HepG2 (cell line): ENCODE measurements around the gene CACNA1D. TPM values are rescaled to one million over a fixed set of nuclear protein-coding genes. Genes with fewer than 3 reads are reported as not detected.
A peak's percentile ranks its signal among the peaks of the same experiment; 100 is the strongest.

Source experiments
- ATAC-seq: fragments of 200-7000 bp; cut with Tn5 transposase; 3 replicates; pipeline ENCODE4 v1.9.1; 2020; ENCODE audit warnings: mild to moderate bottlenecking, moderate library complexity
- BruUV-seq: library from RNA; stranded (reverse); fragments of 400-500 nt; replicated peaks from 2 replicates; lab custom pipeline; 2021; lab: Mats Ljungman, UMichigan
- CTCF ChIA-PET: fragments of 300-600 bp; formaldehyde crosslinking; extraction: SDS; loops from one replicate; lab custom pipeline; 2021; ENCODE audit warnings: low total read pairs, inconsistent platforms, low intra/inter-chr PET ratio; lab: Yijun Ruan, JAX
- POLR2A ChIA-PET: fragments of 350-600 bp; sonication (Branson Sonifier 250); formaldehyde crosslinking; loops from one replicate; lab custom pipeline; 2020; ENCODE audit warnings: antibody characterized with exemption, inconsistent platforms; lab: Yijun Ruan, JAX
- DNase-seq: peaks from one replicate; pipeline ENCODE4 v3.0.0-alpha.2; 2015; ENCODE audit warnings: low spot score
- FAIRE-seq: peaks from 3 replicates; lab custom pipeline; 2011; peaks lifted over from hg19 to GRCh38; lab: Jason Lieb, UNC
- H2AFZ ChIP-seq: one replicate; pipeline ENCODE4 v1.6.1; 2011; ENCODE audit warnings: low read length, inconsistent platforms
- H3K27ac ChIP-seq: fragments of 300-600 bp; 3 replicates; pipeline ENCODE4 v1.8.0; 2011; ENCODE audit warnings: mixed run types, mild to moderate bottlenecking, mixed read lengths, low read length, inconsistent platforms; ENCODE audit not compliant: insufficient read depth; ENCODE audit errors: extremely low read length
- H3K27me3 ChIP-seq, 2 experiments: fragments of 200-600 bp in 1 of 2; 2 replicates in 1 of 2; 3 replicates in 1 of 2; pipeline versions ENCODE4 v1.6.0 to v1.8.0; 2011; ENCODE audit warnings: low read length in 2 of 2, mild to moderate bottlenecking in 2 of 2, moderate library complexity in 2 of 2, inconsistent platforms in 1 of 2; ENCODE audit not compliant: insufficient read depth in 2 of 2, control insufficient read depth in 1 of 2
- H3K36me3 ChIP-seq, 2 experiments: fragments of 200-600 bp in 1 of 2; replicated peaks in 1 of 2; 2 replicates in 1 of 2; 3 replicates in 1 of 2; pipeline versions ENCODE4 v1.5.1 to v1.8.0; 2011; ENCODE audit warnings: low read length in 2 of 2, inconsistent platforms in 1 of 2; ENCODE audit not compliant: insufficient read depth in 2 of 2, control insufficient read depth in 1 of 2
- H3K4me1 ChIP-seq: 2 replicates; pipeline ENCODE4 v1.5.1; 2012; ENCODE audit warnings: low read length, inconsistent platforms; ENCODE audit not compliant: insufficient read depth
- H3K4me2 ChIP-seq: 2 replicates; pipeline ENCODE4 v1.6.0; 2011; ENCODE audit warnings: low read depth, low read length, inconsistent platforms
- H3K4me3 ChIP-seq, 3 experiments: fragments of 200-600 bp in 1 of 3; sonication (generic), shearing (Covaris generic) in 1 of 3; replicated peaks in 1 of 3; 2 replicates each; pipeline ENCODE4 v1.5.1; 2011 to 2016; ENCODE audit warnings: low read length in 3 of 3, inconsistent platforms in 2 of 3, low read depth in 2 of 3, mild to moderate bottlenecking in 2 of 3, control low read depth in 1 of 3, mixed read lengths in 1 of 3; ENCODE audit not compliant: insufficient read depth in 1 of 3
- H3K79me2 ChIP-seq: one replicate; pipeline ENCODE4 v1.6.1; 2011; ENCODE audit warnings: low read length, inconsistent platforms; ENCODE audit not compliant: insufficient read depth
- H3K9ac ChIP-seq: 2 replicates; pipeline ENCODE4 v1.6.0; 2011; ENCODE audit warnings: mild to moderate bottlenecking, low read depth, low read length, inconsistent platforms; ENCODE audit not compliant: insufficient read depth
- H3K9me3 ChIP-seq: 2 replicates; pipeline ENCODE4 v1.5.1; 2012; ENCODE audit warnings: mild to moderate bottlenecking, low read length
- H4K20me1 ChIP-seq: 2 replicates; pipeline ENCODE4 v1.6.0; 2011; ENCODE audit warnings: inconsistent platforms, mild to moderate bottlenecking, low read length, moderate library complexity; ENCODE audit not compliant: insufficient read depth
- ELF1 ChIP-seq: sonication (generic); formaldehyde crosslinking; IDR thresholded peaks from 2 replicates; pipeline ENCODE4 v1.4.0; 2020; ENCODE audit warnings: missing genetic modification reagents
- ELF3 ChIP-seq: IDR thresholded peaks from 2 replicates; pipeline ENCODE4 v1.6.1; 2016; ENCODE audit warnings: missing genetic modification reagents, missing compliant biosample characterization
- KLF12 ChIP-seq: sonication (generic); formaldehyde crosslinking; IDR thresholded peaks from 2 replicates; pipeline ENCODE4 v1.4.0; 2020; ENCODE audit warnings: missing genetic modification reagents, borderline replicate concordance
- POGZ ChIP-seq: sonication (generic); formaldehyde crosslinking; IDR thresholded peaks from 2 replicates; pipeline ENCODE4 v1.4.0; 2020; ENCODE audit warnings: mild to moderate bottlenecking, missing genetic modification reagents
- SRSF9 ChIP-seq: fragments of 200-400 bp; formaldehyde crosslinking; IDR thresholded peaks from 2 replicates; pipeline ENCODE4 v1.6.1; 2018; ENCODE audit warnings: borderline replicate concordance, mild to moderate bottlenecking, low read depth, low read length; ENCODE audit not compliant: insufficient read depth, poor library complexity, severe bottlenecking
- TAF1 ChIP-seq: sonication (generic); formaldehyde crosslinking; IDR thresholded peaks from 2 replicates; pipeline ENCODE4 v1.4.0; 2020; ENCODE audit warnings: missing genetic modification reagents
- ZFX ChIP-seq: sonication (generic); formaldehyde crosslinking; IDR thresholded peaks from 2 replicates; pipeline ENCODE4 v1.4.0; 2020; ENCODE audit warnings: mild to moderate bottlenecking, low read depth, missing genetic modification reagents, moderate library complexity
- ZNF703 ChIP-seq: sonication (generic); formaldehyde crosslinking; IDR thresholded peaks from 2 replicates; pipeline ENCODE4 v1.5.1; 2020; ENCODE audit warnings: missing genetic modification reagents, mild to moderate bottlenecking, moderate library complexity, borderline replicate concordance
- WGBS: methylation state at CpG from one replicate; pipeline ENCODE4 v1.1.6; 2017; ENCODE audit warnings: low lambda C conversion rate; 5-methylcytosine and 5-hydroxymethylcytosine counted together
- in situ Hi-C: cut with HindIII; loops from 2 replicates; pipeline ENCODE4 v1.10.0; 2017; ENCODE audit warnings: low pct_unique_long_range_greater_than_20kb; ENCODE audit not compliant: extremely low pct_ligation_motif_present
- intact Hi-C: fragments of 100-400 bp; cut with micrococcal nuclease; formaldehyde crosslinking; loops from one replicate; pipeline ENCODE4 v1.10.0; 2022; ENCODE audit not compliant: unreplicated experiment
- polyA plus RNA-seq, 8 experiments: library from polyadenylated mRNA; depleted of rRNA in 3 of 8; stranded (reverse) in 7 of 8; unstranded in 1 of 8; fragments of >200 nt; fragmentation: Illumina TruSeq in 4 of 8; extraction: Trizol in 4 of 8; gene quantifications; 2 replicates each; pipeline versions ENCODE4 v1.2.1 to v1.2.3, GENCODE V29; 2011 to 2016; ENCODE audit warnings: low read depth in 4 of 8, missing spikeins in 1 of 8, mixed read lengths in 1 of 8; ENCODE audit not compliant: insufficient read depth in 1 of 8
- total RNA-seq, 5 experiments: library from RNA; depleted of rRNA; stranded (reverse); fragments of >200 nt; fragmentation: Illumina TruSeq; extraction: Trizol; gene quantifications; 2 replicates each; pipeline ENCODE4 v1.2.3, GENCODE V29; 2016; ENCODE audit warnings: low read depth in 1 of 5
- TF ChIP-seq, protein P1 (sequence below): fragments of 450-650 bp; IDR thresholded peaks from 2 replicates; pipeline ENCODE4 v1.6.1; 2016
- TF ChIP-seq, protein P2 (sequence below): sonication (generic); formaldehyde crosslinking; IDR thresholded peaks from 2 replicates; pipeline ENCODE4 v1.4.0; 2020; ENCODE audit warnings: missing genetic modification reagents

Gene CACNA1D
- total and polyA plus RNA-seq, 2 of the 13 experiments (the other 11 are each of a cell fraction or from before 2014, with no cell fraction given) = 0.26 to 0.38 TPM

DNA sequence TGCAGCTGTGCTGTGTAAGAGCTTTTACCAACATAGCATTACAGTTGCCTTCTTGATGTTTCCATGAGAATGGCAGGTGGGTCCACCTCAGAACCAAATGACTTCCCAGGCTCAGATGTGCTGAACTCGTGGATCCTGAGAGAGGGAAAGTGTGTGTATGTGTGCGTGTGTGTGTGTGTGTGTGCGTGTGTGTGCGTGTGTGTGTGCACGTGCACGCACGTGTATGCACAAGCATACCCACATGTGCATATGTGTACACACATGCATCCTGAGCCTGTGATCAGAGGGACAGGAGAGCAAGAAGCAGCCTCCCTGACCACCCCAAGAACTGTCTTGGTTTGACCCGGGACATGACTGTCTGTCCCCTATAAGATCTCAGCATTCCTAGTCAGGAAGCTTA, 303.7 kb downstream of the CACNA1D start:
- Histone ChIP-seq H3K4me2 (no peak overlapping the region), H3K27ac (no peak overlapping the region), H3K27me3 (no peaks in the 10 kb centered on the region), H2AFZ (no peak overlapping the region), H3K9me3 (no peaks in the 10 kb centered on the region), H3K9ac (no peak overlapping the region), H3K4me1 (no peaks in the 10 kb centered on the region), H3K79me2 (no peaks in the 10 kb centered on the region), H3K36me3 (no peaks in the 10 kb centered on the region), H4K20me1 (no peaks in the 10 kb centered on the region), H3K4me3 (no peak overlapping the region)
- no peak for FAIRE-seq
- intact Hi-C loops (no loop called here), in situ Hi-C loops (no loop called here)
- no peak for ATAC-seq
- CTCF ChIA-PET = no interaction called here
- WGBS = 68% methylated on average over 8 of the region's 8 CpGs
- no peak for DNase-seq
- no TSS peak for BruUV-seq
- TF ChIP-seq, protein P1, sequence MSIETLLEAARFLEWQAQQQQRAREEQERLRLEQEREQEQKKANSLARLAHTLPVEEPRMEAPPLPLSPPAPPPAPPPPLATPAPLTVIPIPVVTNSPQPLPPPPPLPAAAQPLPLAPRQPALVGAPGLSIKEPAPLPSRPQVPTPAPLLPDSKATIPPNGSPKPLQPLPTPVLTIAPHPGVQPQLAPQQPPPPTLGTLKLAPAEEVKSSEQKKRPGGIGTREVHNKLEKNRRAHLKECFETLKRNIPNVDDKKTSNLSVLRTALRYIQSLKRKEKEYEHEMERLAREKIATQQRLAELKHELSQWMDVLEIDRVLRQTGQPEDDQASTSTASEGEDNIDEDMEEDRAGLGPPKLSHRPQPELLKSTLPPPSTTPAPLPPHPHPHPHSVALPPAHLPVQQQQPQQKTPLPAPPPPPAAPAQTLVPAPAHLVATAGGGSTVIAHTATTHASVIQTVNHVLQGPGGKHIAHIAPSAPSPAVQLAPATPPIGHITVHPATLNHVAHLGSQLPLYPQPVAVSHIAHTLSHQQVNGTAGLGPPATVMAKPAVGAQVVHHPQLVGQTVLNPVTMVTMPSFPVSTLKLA = peak; percentile 81
- no peak for TF ChIP-seq KLF12 (CRISPR knock-in tag)
- TF ChIP-seq POGZ (CRISPR knock-in tag) = no peak
- POLR2A ChIA-PET = no interaction called here

DNA sequence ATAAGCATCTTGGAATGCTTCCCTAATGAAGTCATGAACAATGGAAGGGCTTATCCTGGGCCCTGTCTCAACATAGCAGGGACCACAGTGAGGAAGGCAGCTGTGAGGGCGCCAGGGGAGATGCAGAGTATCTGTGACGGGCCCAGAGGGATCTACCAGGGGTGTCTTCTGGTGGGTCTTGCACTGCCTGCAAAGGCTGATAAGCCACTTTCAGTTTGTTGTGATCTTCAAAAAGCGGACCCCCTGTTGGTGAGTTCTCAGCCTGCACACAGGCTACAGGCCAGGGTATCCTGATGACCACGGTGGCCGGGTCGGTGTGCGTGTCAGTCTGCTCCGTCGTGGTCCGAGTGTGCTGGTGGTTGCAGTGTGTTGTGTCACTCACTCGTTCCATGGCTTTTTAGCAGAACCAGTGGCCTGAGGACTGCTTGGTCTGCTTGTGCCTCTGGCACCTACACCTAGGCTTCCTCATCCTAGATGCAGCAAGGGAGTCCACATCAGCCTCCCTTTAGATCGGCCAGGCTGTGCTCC, 305.0 kb downstream of the CACNA1D start:
- H3K4me1 ChIP-seq = no peaks in the 10 kb centered on the region
- H3K9me3 ChIP-seq = no peaks in the 10 kb centered on the region
- no TSS peak for BruUV-seq
- no peak for DNase-seq
- in situ Hi-C loops (no loop called here), intact Hi-C loops (no loop called here)
- no peak for FAIRE-seq
- no peaks in the 10 kb centered on the region for H3K27me3 ChIP-seq
- no peak overlapping the region for H3K4me2 ChIP-seq
- no peak overlapping the region for H3K9ac ChIP-seq
- TF ChIP-seq, protein P2, sequence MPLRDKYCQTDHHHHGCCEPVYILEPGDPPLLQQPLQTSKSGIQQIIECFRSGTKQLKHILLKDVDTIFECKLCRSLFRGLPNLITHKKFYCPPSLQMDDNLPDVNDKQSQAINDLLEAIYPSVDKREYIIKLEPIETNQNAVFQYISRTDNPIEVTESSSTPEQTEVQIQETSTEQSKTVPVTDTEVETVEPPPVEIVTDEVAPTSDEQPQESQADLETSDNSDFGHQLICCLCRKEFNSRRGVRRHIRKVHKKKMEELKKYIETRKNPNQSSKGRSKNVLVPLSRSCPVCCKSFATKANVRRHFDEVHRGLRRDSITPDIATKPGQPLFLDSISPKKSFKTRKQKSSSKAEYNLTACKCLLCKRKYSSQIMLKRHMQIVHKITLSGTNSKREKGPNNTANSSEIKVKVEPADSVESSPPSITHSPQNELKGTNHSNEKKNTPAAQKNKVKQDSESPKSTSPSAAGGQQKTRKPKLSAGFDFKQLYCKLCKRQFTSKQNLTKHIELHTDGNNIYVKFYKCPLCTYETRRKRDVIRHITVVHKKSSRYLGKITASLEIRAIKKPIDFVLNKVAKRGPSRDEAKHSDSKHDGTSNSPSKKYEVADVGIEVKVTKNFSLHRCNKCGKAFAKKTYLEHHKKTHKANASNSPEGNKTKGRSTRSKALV (CRISPR knock-in tag) = no peak
- TF ChIP-seq ZFX (no peak), ZNF703 (CRISPR knock-in tag) (no peak), SRSF9 (no peak), ELF1 (CRISPR knock-in tag) (no peak), TAF1 (no peak), ELF3 (no peak)
- TF ChIP-seq, all 625 proteins: peak for 0
- Histone ChIP-seq H3K27ac (no peak overlapping the region), H3K36me3 (no peaks in the 10 kb centered on the region), H3K79me2 (no peaks in the 10 kb centered on the region), H3K4me3 (no peak overlapping the region), H2AFZ (no peak overlapping the region), H4K20me1 (no peaks in the 10 kb centered on the region)
- WGBS = 74% methylated on average over 7 of the region's 12 CpGs
- ATAC-seq = peak; percentile 16; the same call in 2 of the 3 replicates
- ChIA-PET POLR2A (no interaction called here), CTCF (no interaction called here)
